Glutamatergic neuron (in vitro differentiated cells): Measurements from ENCODE around the gene KLRK1. TPM values are rescaled to one million over a fixed set of nuclear protein-coding genes. Genes with fewer than 3 reads are reported as not detected.
"Not testable (repeated sequence)": the region's sequence is repeated elsewhere in the genome, so short reads cannot be mapped to it uniquely, and the experiment has no call there.

ENCODE experiments used
- DNase-seq: peaks from one replicate; pipeline ENCODE4 v3.0.0; 2022
- H3K27ac Mint-ChIP-seq: one replicate; pipeline ENCODE4 v1.8.0; 2020; ENCODE audit warnings: mild to moderate bottlenecking, mixed read lengths, inconsistent platforms; ENCODE audit not compliant: unreplicated experiment
- H3K27me3 Mint-ChIP-seq: one replicate; pipeline ENCODE4 v1.8.0; 2020; ENCODE audit warnings: mild to moderate bottlenecking, moderate library complexity, mixed read lengths, inconsistent platforms; ENCODE audit not compliant: unreplicated experiment
- H3K36me3 Mint-ChIP-seq: one replicate; pipeline ENCODE4 v1.8.0; 2020; ENCODE audit warnings: mild to moderate bottlenecking, mixed read lengths, inconsistent platforms; ENCODE audit not compliant: unreplicated experiment
- H3K4me1 Mint-ChIP-seq: one replicate; pipeline ENCODE4 v1.8.0; 2020; ENCODE audit warnings: mild to moderate bottlenecking, low read depth, mixed read lengths, inconsistent platforms; ENCODE audit not compliant: unreplicated experiment
- H3K4me3 Mint-ChIP-seq: one replicate; pipeline ENCODE4 v1.8.0; 2020; ENCODE audit warnings: mild to moderate bottlenecking, mixed read lengths, inconsistent platforms; ENCODE audit not compliant: unreplicated experiment
- H3K9me3 Mint-ChIP-seq: one replicate; pipeline ENCODE4 v1.8.0; 2020; ENCODE audit warnings: mild to moderate bottlenecking, moderate library complexity, mixed read lengths, inconsistent platforms; ENCODE audit not compliant: unreplicated experiment
- long read RNA-seq: library from polyadenylated mRNA; unstranded; transcript quantifications from one replicate; pipeline ENCODE4 v2.0.0, GENCODE V29; 2020; ENCODE audit not compliant: unreplicated experiment
- total RNA-seq: library from RNA; stranded (reverse); fragmentation: NEBNext Ultra II Directional; extraction: Animal tissue kit (Norgen Biotek cat#: 25700); gene quantifications from one replicate; pipeline ENCODE4 v1.2.1, GENCODE V29; 2021; ENCODE audit not compliant: unreplicated experiment
- TF ChIP-seq, protein P1 (sequence below): fragments of 200-600 bp; sonication (generic); IDR thresholded peaks from one replicate; pipeline ENCODE4 v1.5.0; 2021; ENCODE audit not compliant: partially characterized antibody, unreplicated experiment

Gene KLRK1
- total RNA-seq: not detected
- long read RNA-seq: 0 reads

DNA sequence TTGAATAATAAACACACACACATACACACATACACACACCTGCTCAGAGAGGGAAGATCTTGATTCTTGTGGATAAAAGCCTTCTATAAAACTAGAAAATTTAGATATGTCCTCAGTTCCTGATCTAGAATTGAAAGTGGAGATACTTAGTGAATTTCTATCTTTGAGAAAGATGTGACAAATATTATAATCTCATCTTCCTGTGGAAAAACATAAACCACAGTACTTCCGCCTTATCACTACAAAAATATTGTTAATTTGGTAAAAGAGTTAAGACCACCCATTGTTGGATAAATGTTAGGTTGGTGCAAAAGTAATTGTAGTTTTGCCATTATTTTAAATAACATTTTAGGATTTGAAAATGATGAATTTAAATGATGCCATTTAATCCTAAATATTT lies at the start of gene KLRK1:
Gene KLRK1 (minus strand): TSS at position 138 of the 400 bp plus-strand sequence. CDS start 1,231 bp downstream, outside the sequence.
- no peak for DNase-seq
- TF ChIP-seq, protein P1, sequence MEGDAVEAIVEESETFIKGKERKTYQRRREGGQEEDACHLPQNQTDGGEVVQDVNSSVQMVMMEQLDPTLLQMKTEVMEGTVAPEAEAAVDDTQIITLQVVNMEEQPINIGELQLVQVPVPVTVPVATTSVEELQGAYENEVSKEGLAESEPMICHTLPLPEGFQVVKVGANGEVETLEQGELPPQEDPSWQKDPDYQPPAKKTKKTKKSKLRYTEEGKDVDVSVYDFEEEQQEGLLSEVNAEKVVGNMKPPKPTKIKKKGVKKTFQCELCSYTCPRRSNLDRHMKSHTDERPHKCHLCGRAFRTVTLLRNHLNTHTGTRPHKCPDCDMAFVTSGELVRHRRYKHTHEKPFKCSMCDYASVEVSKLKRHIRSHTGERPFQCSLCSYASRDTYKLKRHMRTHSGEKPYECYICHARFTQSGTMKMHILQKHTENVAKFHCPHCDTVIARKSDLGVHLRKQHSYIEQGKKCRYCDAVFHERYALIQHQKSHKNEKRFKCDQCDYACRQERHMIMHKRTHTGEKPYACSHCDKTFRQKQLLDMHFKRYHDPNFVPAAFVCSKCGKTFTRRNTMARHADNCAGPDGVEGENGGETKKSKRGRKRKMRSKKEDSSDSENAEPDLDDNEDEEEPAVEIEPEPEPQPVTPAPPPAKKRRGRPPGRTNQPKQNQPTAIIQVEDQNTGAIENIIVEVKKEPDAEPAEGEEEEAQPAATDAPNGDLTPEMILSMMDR: no peak

DNA sequence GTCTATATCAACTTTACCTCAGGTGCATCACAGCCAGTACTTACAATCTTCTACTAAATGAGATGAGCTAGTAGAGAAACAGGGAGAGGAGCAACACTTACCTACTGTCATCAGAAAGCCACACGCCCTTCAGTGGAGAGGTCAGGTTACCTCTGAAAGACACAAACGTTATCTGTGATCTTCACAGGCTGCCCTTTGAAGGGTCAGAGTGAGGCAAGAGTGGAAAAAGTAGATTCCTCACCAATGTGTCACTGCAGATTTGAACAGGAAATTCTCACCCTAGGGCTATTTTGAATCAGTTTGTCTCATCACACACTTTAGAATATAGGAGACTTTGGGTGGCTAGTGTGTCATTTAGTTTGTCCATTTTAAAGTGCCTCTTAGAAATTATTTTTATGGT lies 47.8 kb upstream of the KLRK1 start:
- not testable (repeated sequence) for H3K27ac Mint-ChIP-seq, H3K4me1 Mint-ChIP-seq, H3K27me3 Mint-ChIP-seq, DNase-seq, H3K36me3 Mint-ChIP-seq, H3K4me3 Mint-ChIP-seq, H3K9me3 Mint-ChIP-seq

More for the DNA sequence above, at the start of gene KLRK1:
- no peak within 1 kb of the TSS for H3K27ac Mint-ChIP-seq
- no peak within 1 kb of the TSS for H3K4me3 Mint-ChIP-seq
- H3K36me3 Mint-ChIP-seq: no peaks in the 10 kb centered on the region
- no peaks in the 10 kb centered on the region for H3K4me1 Mint-ChIP-seq
- no peaks in the 10 kb centered on the region for H3K27me3 Mint-ChIP-seq
- no peaks in the 10 kb centered on the region for H3K9me3 Mint-ChIP-seq

DNA sequence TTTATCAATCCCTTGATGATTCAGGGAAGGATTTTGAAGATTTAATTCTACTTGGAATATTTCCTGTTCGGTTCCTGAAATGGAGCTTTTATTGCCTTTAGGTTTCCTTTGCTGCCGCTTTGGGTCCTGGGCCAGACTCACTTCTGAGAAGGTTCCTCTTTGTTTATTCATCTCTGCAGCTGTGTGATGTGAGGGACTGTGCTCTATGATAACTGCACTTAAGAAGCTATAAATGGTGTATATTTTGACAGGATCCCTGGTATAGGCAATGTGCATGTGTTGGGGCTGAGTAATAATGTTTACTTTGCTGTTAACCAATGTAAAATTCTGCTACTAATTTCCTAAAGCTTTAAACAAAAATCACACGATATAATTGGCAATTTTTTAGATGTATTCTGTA lies 46.0 kb upstream of the KLRK1 start, which contains the start of gene KLRC2:
Gene KLRC2 (minus strand): TSS at position 195 of the 400 bp plus-strand sequence. CDS start 24 bp downstream, at position 171.
- H3K4me3 Mint-ChIP-seq, H3K27ac Mint-ChIP-seq, H3K36me3 Mint-ChIP-seq, H3K27me3 Mint-ChIP-seq, DNase-seq, H3K4me1 Mint-ChIP-seq, H3K9me3 Mint-ChIP-seq: not testable (repeated sequence)

DNA sequence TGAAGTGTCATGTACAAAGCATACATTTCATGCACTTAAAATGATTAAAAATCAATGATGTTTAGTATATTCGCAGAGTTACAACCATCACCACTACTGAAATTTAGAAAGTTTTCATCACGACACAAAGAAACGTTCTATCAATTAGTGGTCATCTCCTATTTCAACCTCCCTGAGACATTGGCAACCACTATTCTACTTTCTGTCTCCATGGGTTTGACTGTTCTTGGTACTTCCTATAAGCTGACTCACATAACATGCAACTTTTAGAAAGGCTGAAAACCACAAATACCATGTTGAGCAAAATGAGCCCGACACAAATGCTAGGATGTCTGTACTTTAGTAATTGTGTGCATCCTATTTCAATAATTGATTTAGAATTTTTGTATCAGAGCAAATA lies 40.8 kb upstream of the KLRK1 start:
- not testable (repeated sequence) for H3K27ac Mint-ChIP-seq, H3K9me3 Mint-ChIP-seq, H3K4me3 Mint-ChIP-seq, H3K36me3 Mint-ChIP-seq, H3K4me1 Mint-ChIP-seq, DNase-seq, H3K27me3 Mint-ChIP-seq

DNA sequence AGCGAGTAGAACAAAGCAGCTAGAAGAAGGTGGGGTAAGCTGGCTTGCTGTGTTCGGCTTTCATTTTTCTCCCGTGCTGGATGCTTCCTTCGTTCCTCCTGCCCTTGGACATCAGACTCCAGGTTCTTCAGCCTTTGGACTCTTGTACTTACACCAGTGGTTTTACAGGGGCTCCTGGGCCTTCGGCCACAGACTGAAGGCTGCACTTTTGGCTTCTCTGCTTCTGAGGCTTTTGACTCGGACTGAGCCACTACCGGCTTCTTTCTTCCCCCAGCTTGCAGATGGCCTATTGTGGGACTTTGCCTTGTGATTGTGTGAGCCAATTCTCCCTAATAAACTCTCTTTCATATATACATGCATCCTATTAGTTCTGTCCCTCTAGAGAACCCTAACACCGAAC lies 36.1 kb upstream of the KLRK1 start:
- not testable (repeated sequence) for DNase-seq, H3K9me3 Mint-ChIP-seq, H3K36me3 Mint-ChIP-seq, H3K4me1 Mint-ChIP-seq, H3K27ac Mint-ChIP-seq, H3K27me3 Mint-ChIP-seq, H3K4me3 Mint-ChIP-seq

DNA sequence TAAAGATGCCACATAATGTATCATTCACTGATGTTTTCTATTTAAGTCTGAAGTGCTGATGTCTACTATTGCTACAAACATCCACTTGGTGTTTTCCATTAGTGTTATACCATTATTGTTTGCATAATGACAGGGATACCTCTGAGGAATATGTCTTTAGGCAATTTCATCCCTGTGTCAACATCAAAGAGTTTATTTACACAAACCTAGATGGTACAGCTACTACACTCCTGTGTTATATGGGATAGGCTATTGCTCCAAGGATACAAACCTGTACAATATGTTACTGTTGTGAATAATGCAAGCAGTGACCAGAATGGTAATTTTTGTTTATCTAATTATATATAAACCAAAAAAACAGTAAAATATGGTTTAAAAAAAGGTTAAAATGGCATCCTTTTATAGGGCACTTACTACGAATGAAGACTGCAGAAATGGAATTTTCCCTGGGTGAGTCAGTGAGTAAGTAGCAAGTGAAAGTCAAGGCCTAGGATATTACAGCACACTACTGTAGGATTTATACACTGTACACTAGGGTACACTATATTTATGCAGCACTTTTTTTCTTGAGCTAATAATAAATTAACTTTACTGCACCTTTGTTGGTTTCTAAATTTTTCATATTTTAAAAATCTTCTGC lies 34.5 kb upstream of the KLRK1 start:
- not testable (repeated sequence) for H3K9me3 Mint-ChIP-seq, H3K36me3 Mint-ChIP-seq, H3K27me3 Mint-ChIP-seq, H3K27ac Mint-ChIP-seq, H3K4me1 Mint-ChIP-seq, DNase-seq, H3K4me3 Mint-ChIP-seq

DNA sequence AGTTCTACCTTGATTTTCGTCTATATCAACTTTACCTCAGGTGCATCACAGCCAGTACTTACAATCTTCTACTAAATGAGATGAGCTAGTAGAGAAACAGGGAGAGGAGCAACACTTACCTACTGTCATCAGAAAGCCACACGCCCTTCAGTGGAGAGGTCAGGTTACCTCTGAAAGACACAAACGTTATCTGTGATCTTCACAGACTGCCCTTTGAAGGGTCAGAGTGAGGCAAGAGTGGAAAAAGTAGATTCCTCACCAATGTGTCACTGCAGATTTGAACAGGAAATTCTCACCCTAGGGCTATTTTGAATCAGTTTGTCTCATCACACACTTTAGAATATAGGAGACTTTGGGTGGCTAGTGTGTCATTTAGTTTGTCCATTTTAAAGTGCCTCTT lies 32.3 kb upstream of the KLRK1 start:
- not testable (repeated sequence) for H3K27ac Mint-ChIP-seq, H3K4me3 Mint-ChIP-seq, H3K4me1 Mint-ChIP-seq, H3K27me3 Mint-ChIP-seq, DNase-seq, H3K9me3 Mint-ChIP-seq, H3K36me3 Mint-ChIP-seq

DNA sequence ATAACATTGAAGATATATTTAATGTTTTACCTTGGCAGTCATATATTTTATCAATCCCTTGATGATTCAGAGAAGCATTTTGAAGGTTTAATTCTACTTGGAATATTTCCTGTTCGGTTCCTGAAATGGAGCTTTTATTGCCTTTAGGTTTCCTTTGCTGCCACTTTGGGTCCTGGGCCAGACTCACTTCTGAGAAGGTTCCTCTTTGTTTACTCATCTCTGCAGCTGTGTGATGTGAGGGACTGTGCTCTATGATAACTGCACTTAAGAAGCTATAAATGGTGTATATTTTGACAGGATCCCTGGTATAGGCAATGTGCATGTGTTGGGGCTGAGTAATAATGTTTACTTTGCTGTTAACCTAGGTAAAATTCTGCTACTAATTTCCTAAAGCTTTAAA lies 30.5 kb upstream of the KLRK1 start, which contains the start of gene KLRC3:
Gene KLRC3 (minus strand): TSS at position 262 of the 400 bp plus-strand sequence. CDS start 45 bp downstream, at position 217.
- not testable (repeated sequence) for H3K4me3 Mint-ChIP-seq, H3K27me3 Mint-ChIP-seq, DNase-seq, H3K4me1 Mint-ChIP-seq, H3K27ac Mint-ChIP-seq, H3K36me3 Mint-ChIP-seq, H3K9me3 Mint-ChIP-seq
